DND-41 (cell line): Measurements from ENCODE around the gene TSHZ1.

ENCODE experiments used
- ATAC-seq: fragments of 200-7000 bp; cut with Tn5 transposase; 3 replicates; pipeline ENCODE4 v1.9.1; 2021; ENCODE audit warnings: low read depth; ENCODE audit not compliant: insufficient read depth
- DNase-seq: peaks from one replicate; pipeline ENCODE4 v3.0.0-alpha.2; 2020
- H2AFZ ChIP-seq: 2 replicates; pipeline ENCODE4 v1.6.0; 2012; ENCODE audit warnings: low read depth, low read length
- H3K27ac ChIP-seq: 2 replicates; pipeline ENCODE4 v1.5.1; 2012; ENCODE audit warnings: low read length, inconsistent platforms
- H3K27me3 ChIP-seq: fragments of 200-600 bp; sonication (generic); 2 replicates; pipeline ENCODE4 v1.6.0; 2012; ENCODE audit warnings: low read length, mild to moderate bottlenecking, inconsistent platforms; ENCODE audit not compliant: insufficient read depth, poor library complexity
- H3K36me3 ChIP-seq: 2 replicates; pipeline ENCODE4 v1.5.1; 2012; ENCODE audit warnings: low read length, inconsistent platforms; ENCODE audit not compliant: insufficient read depth
- H3K4me1 ChIP-seq: 2 replicates; pipeline ENCODE4 v1.5.1; 2012; ENCODE audit warnings: mild to moderate bottlenecking, low read length; ENCODE audit not compliant: insufficient read depth
- H3K4me2 ChIP-seq: 2 replicates; pipeline ENCODE4 v1.6.0; 2012; ENCODE audit warnings: mild to moderate bottlenecking, moderate library complexity, low read length, inconsistent platforms; ENCODE audit not compliant: insufficient read depth
- H3K4me3 ChIP-seq, 2 experiments: fragments of 200-600 bp in 1 of 2; shearing (Covaris generic) in 1 of 2; 2 replicates each; pipeline ENCODE4 v1.5.1; 2012 to 2016; ENCODE audit warnings: inconsistent platforms in 2 of 2, low read length in 2 of 2, mild to moderate bottlenecking in 2 of 2, low read depth in 1 of 2, moderate library complexity in 1 of 2
- H3K79me2 ChIP-seq: 2 replicates; pipeline ENCODE4 v1.6.0; 2012; ENCODE audit warnings: low read length, inconsistent platforms; ENCODE audit not compliant: insufficient read depth
- H3K9ac ChIP-seq: 2 replicates; pipeline ENCODE4 v1.6.0; 2012; ENCODE audit warnings: low read depth, mild to moderate bottlenecking, inconsistent platforms, low read length, moderate library complexity
- H3K9me3 ChIP-seq: 2 replicates; pipeline ENCODE4 v1.5.1; 2012; ENCODE audit warnings: low read length, moderate library complexity, mild to moderate bottlenecking, inconsistent platforms; ENCODE audit not compliant: insufficient read depth, severe bottlenecking
- H4K20me1 ChIP-seq: 2 replicates; pipeline ENCODE4 v1.6.0; 2012; ENCODE audit warnings: low read length; ENCODE audit not compliant: insufficient read depth
- CTCF ChIP-seq: IDR thresholded peaks from 2 replicates; pipeline ENCODE4 v1.5.1; 2012; ENCODE audit warnings: borderline replicate concordance, low read length, moderate library complexity, mild to moderate bottlenecking; ENCODE audit not compliant: poor library complexity, severe bottlenecking; ENCODE audit errors: extremely low read depth
- EZH2 ChIP-seq: IDR thresholded peaks from 3 replicates; pipeline ENCODE4 v1.6.1; 2012; ENCODE audit warnings: borderline replicate concordance, low read depth, mild to moderate bottlenecking, moderate library complexity, low read length, inconsistent platforms; ENCODE audit not compliant: severe bottlenecking

The TSHZ1 gene

GRCh38 chr18:75280427-75281280 is 70.1 kb downstream of the TSHZ1 start:
- Histone ChIP-seq H3K27me3 (no peaks in the 10 kb centered on the region), H2AFZ (no peak overlapping the region), H3K36me3 (peaks cover 34% of the 10 kb centered on the region), H3K9ac (no peak overlapping the region), H3K4me2 (no peak overlapping the region), H4K20me1 (peaks cover 74% of the 10 kb centered on the region), H3K4me3 (no peak overlapping the region), H3K27ac (no peak overlapping the region), H3K79me2 (peaks cover 87% of the 10 kb centered on the region), H3K9me3 (no peaks in the 10 kb centered on the region), H3K4me1 (no peaks in the 10 kb centered on the region)
- TF ChIP-seq EZH2 (no peak), CTCF (no peak)
- DNase-seq, result no peak
- ATAC-seq, result no peak

GRCh38 chr18:75282746-75283145 is 72.1 kb downstream of the TSHZ1 start:
- TF ChIP-seq CTCF, result no peak
- no peak for TF ChIP-seq EZH2
- Histone ChIP-seq H3K36me3 (peaks cover 54% of the 10 kb centered on the region), H3K9ac (no peak overlapping the region), H4K20me1 (peaks cover 71% of the 10 kb centered on the region), H3K4me3 (no peak overlapping the region), H3K79me2 (peaks cover 68% of the 10 kb centered on the region), H3K9me3 (no peaks in the 10 kb centered on the region), H3K4me2 (no peak overlapping the region), H3K27ac (no peak overlapping the region), H3K4me1 (no peaks in the 10 kb centered on the region), H2AFZ (no peak overlapping the region), H3K27me3 (no peaks in the 10 kb centered on the region)
- DNase-seq (no peak), ATAC-seq (no peak; the same call in 2 of the 3 replicates)

GRCh38 chr18:75283731-75284130 is 73.1 kb downstream of the TSHZ1 start:
- ATAC-seq, result no peak
- no peaks in the 10 kb centered on the region for H3K9me3 ChIP-seq
- no peaks in the 10 kb centered on the region for H3K27me3 ChIP-seq
- no peaks in the 10 kb centered on the region for H3K4me1 ChIP-seq
- H3K36me3 ChIP-seq, result peaks cover 64% of the 10 kb centered on the region
- no peak overlapping the region for H2AFZ ChIP-seq
- no peak overlapping the region for H3K9ac ChIP-seq
- H3K79me2 ChIP-seq, result peaks cover 58% of the 10 kb centered on the region
- no peak overlapping the region for H3K4me3 ChIP-seq
- peaks cover 68% of the 10 kb centered on the region for H4K20me1 ChIP-seq
- no peak for TF ChIP-seq EZH2
- no peak for TF ChIP-seq CTCF
- DNase-seq, result no peak
- H3K27ac ChIP-seq, result no peak overlapping the region
- H3K4me2 ChIP-seq, result no peak overlapping the region
